ENCODE results near the gene CHGA.

Gene CHGA

DNA sequence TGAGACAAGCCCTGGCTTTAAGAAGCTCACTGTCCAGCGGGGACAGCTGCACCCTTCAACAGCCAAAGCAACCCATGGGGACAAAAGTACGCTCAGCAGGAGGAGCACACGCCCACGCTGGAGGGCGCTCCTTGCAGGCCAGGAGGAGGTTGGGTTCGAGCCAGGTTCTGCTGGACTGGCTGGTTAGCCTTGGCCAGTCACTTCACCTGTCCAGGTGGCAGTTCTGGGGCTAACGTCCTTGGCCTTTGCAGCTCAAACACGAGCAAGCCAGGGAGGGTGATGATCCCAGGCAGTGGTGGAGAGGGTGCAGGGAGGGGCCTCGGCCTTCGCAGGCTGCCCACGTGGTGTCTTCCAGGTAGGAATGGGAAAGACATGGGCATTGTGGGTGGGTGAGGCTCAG is 13.1 kb downstream of the CHGA start:
- no peaks in the 10 kb centered on the region for H3K9me3 Mint-ChIP-seq
- no peak overlapping the region for H3K27ac Mint-ChIP-seq (ENCODE audit: low read depth)
- DNase-seq (ENCODE audit: low spot score in 2 of 2) = no peak
- no peaks in the 10 kb centered on the region for H3K4me1 Mint-ChIP-seq
- H3K27me3 Mint-ChIP-seq = no peaks in the 10 kb centered on the region
- ATAC-seq (replicated peaks; ENCODE audit: extremely low read depth, poor library complexity, severe bottlenecking) = no peak
- peaks cover 1% of the 10 kb centered on the region for H3K36me3 Mint-ChIP-seq (ENCODE audit: insufficient read depth)
- no peak overlapping the region for H3K4me3 Mint-ChIP-seq

DNA sequence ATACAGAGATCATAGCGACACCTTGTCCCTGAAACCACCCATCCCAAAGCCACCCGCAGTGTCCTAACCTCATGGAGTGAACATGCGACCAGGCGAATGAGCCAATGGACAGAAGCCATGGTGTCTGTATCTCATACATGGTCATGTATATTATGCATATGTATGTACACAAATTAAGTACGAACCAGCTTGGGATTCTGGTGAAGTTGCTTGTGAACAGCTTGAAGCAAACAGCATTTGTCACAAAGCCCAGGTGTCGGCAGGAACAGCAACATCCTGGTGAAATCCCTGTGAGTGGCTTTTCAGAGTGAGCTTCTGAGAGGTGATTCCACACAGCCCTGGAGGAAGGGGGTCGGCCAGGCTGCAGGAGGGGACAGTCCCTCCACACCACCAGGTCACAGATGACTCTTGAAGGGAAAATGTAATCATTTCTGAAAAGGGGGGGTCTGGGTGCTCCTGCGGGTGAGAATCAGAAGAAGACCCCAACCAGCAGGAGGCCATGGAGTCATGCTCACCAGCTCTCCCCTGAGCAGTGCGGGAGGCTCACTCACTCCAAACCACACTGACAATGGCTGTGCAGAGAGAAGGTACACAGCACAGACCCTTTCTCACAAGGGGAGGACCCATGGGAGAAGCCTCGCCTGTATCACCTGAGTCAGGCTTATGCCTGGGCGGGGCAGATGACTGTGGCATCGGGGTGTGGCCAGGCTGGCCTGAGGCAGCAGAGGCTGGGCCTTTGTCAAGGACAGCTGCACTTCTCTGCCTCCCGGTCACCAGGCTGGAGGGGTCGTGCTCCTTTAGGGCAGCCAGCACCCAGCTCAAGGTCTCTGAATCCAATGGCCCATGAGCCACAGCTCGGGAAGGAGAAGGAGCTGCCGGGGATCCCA is 14.3 kb downstream of the CHGA start:
- H3K4me1 Mint-ChIP-seq = no peaks in the 10 kb centered on the region
- no peaks in the 10 kb centered on the region for H3K9me3 Mint-ChIP-seq
- no peak overlapping the region for H3K27ac Mint-ChIP-seq (ENCODE audit: low read depth)
- H3K36me3 Mint-ChIP-seq (ENCODE audit: insufficient read depth) = peaks cover 5% of the 10 kb centered on the region
- H3K27me3 Mint-ChIP-seq = no peaks in the 10 kb centered on the region
- DNase-seq (ENCODE audit: low spot score in 2 of 2) = no peak
- H3K4me3 Mint-ChIP-seq = no peak overlapping the region
- ATAC-seq (replicated peaks; ENCODE audit: extremely low read depth, poor library complexity, severe bottlenecking) = no peak

DNA sequence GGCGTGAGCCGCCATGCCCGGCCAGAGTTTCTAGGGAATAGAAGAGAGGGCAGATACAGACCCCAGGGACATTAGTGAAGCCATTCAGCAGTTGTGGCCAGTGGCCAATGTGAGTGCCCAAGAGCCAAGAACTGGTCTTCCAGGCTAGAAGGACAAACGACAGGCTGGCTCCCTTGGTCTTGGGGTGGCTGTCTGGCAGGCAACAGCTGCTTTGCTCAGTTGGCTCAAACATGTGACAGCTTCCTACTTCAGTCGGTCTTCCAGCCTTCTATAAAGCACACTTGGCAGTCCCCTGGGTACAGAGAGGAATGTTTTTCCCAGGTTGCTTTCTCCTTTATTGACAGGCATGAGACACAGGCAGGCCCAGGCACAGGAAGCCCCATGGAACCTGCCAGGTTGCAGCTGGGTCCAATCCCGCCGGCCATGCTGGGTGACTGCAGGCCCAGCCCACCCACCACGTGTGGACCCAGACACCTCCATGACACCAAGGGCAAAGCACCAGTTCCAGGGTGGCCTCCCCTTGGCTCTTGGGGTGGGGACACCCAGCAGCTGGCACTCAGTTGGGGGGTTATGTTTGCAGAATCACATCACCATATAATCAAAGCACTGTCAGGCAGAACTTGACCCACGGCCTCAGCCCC is 15.4 kb downstream of the CHGA start:
- no peak overlapping the region for H3K4me3 Mint-ChIP-seq
- H3K4me1 Mint-ChIP-seq = no peaks in the 10 kb centered on the region
- H3K9me3 Mint-ChIP-seq = no peaks in the 10 kb centered on the region
- no peak for ATAC-seq (replicated peaks; ENCODE audit: extremely low read depth, poor library complexity, severe bottlenecking)
- no peak for DNase-seq (ENCODE audit: low spot score in 2 of 2)
- peaks cover 10% of the 10 kb centered on the region for H3K36me3 Mint-ChIP-seq (ENCODE audit: insufficient read depth)
- H3K27me3 Mint-ChIP-seq = no peaks in the 10 kb centered on the region
- no peak overlapping the region for H3K27ac Mint-ChIP-seq (ENCODE audit: low read depth)

DNA sequence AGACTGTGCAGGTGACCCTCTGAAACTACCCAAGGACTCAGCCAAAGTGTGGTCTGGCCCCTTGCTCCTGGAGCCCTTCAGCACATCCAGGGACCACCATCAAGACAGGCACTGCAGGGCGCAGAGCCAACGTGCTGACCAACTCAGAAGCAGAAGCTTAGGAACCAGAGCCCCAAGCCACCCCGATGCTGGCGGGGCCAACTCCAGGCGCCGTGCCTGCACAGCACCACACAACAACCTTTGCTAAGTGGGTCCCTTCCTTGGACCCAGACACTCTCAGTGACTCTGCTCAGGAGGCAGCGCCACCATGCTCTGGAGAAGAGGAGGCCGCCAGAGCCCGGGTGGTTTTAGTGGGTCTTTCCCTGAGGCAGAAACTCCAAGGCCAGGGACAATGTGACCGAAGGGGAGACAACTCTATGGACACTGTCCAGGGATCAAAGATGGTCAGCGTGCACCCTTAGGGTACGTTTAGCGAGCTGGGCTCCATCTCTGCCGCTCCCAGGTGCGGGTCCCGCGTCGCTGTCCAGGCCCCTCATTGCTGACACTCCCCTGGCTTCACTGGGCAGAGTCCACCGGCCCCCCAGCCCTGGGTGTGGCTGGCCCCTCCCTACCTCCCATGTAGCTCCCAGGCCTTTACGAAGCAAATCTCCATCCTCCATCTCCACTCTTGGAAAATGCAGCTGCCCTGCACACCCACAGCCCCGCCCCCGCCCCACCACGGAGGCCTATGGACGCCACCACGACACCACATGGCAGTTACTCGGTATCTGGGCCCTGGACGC is 16.1 kb downstream of the CHGA start:
- Mint-ChIP-seq H3K36me3 (ENCODE audit: insufficient read depth) (peaks cover 10% of the 10 kb centered on the region), H3K9me3 (no peaks in the 10 kb centered on the region), H3K27me3 (no peaks in the 10 kb centered on the region), H3K4me3 (no peak overlapping the region), H3K4me1 (no peaks in the 10 kb centered on the region), H3K27ac (ENCODE audit: low read depth) (no peak overlapping the region)
- ATAC-seq (replicated peaks; ENCODE audit: extremely low read depth, poor library complexity, severe bottlenecking) (no peak), DNase-seq (ENCODE audit: low spot score in 2 of 2) (no peak)

DNA sequence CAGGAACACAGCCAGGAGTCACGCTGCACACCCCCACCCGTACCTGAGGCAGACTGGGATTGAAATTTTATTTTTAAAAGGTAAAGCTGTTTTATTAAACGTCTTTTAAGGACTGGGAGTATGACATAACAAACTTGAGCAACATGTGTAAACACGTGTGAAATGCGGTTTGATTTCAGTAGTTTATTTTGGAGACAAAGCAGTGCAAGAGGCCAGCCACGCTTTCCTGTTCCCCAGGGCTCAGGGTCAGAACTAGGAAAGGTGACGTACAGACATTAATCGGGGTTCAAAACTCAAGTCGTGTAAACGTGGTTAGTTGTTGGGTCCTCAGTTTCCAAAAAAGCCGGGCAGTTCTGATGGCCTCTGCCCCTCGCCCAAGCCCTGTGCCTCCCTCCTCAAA is 16.7 kb downstream of the CHGA start:
- H3K4me1 Mint-ChIP-seq = no peaks in the 10 kb centered on the region
- H3K27ac Mint-ChIP-seq (ENCODE audit: low read depth) = no peak overlapping the region
- DNase-seq (ENCODE audit: low spot score in 2 of 2) (no peak), ATAC-seq (replicated peaks; ENCODE audit: extremely low read depth, poor library complexity, severe bottlenecking) (no peak)
- no peak overlapping the region for H3K4me3 Mint-ChIP-seq
- H3K27me3 Mint-ChIP-seq = no peaks in the 10 kb centered on the region
- H3K9me3 Mint-ChIP-seq = no peaks in the 10 kb centered on the region
- H3K36me3 Mint-ChIP-seq (ENCODE audit: insufficient read depth) = peaks cover 12% of the 10 kb centered on the region

DNA sequence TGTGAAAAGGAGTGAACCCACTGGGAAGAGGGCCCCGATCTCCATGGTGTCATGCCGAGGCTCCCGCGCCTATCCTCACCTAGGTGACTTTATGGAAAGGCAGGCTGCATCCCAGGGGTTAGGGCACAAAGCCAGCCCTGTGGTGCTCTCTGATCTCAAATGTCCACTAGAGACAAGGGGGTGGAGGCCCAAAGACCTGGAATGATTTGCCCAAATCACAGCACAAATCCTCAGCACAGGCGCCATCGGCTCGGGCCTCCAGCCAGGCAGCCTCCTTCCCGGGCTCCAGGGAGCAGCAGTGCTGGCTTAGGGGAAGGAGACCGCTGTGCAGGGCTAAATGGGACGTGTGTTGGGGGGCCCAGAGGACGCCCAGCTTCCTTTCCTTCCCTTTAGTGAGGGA is 17.6 kb downstream of the CHGA start:
- DNase-seq (ENCODE audit: low spot score in 2 of 2) (no peak), ATAC-seq (replicated peaks; ENCODE audit: extremely low read depth, poor library complexity, severe bottlenecking) (no peak)
- Mint-ChIP-seq H3K27me3 (no peaks in the 10 kb centered on the region), H3K27ac (ENCODE audit: low read depth) (no peak overlapping the region), H3K36me3 (ENCODE audit: insufficient read depth) (peaks cover 12% of the 10 kb centered on the region), H3K9me3 (no peaks in the 10 kb centered on the region), H3K4me3 (no peak overlapping the region), H3K4me1 (no peaks in the 10 kb centered on the region)

DNA sequence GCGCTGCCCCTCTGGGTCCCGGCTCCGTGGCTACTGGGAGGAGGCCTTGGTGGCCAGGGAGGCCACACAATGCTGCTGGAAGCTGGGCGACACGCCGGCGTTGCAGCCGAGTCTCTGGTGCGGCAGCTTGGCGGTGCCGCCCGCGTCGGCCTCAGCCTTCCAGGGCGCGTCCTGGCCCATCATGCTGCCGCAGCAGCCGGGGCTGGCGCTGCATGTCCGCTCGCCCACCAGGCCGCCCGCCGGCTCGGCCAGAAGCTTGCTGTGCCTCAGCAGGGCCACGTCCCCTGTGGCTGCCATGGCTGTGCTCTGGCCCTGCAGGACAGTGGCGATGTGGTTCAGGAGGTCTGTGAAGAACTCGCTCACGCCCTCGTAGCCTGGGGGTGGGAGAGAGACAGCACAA is 18.6 kb downstream of the CHGA start:
- Mint-ChIP-seq H3K27me3 (no peaks in the 10 kb centered on the region), H3K4me3 (peak overlapping the region; percentile 32), H3K27ac (ENCODE audit: low read depth) (no peak overlapping the region), H3K36me3 (ENCODE audit: insufficient read depth) (peaks cover 12% of the 10 kb centered on the region), H3K9me3 (no peaks in the 10 kb centered on the region), H3K4me1 (no peaks in the 10 kb centered on the region)
- ATAC-seq (replicated peaks; ENCODE audit: extremely low read depth, poor library complexity, severe bottlenecking) (no peak), DNase-seq (ENCODE audit: low spot score in 2 of 2) (no peak)

DNA sequence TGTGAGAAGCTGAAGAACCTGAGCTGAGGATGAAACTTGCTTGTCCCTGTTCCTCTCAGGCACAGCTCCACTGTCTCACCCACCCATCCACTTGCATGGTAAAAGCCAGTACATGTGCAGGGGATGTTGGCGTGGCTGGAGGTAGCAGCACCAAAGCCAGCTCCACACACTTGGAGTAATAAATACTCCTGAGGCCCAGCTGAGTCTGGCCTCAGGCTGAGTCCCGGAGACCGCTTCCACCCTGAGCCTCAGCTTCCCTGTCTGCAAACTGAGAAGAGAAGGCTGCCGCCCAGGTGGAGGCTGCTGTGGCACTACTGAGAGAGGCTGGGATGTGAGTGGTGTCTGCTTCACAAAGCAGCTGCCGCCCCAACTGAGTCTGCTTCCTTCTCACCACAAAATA is 19.2 kb downstream of the CHGA start:
- Mint-ChIP-seq H3K36me3 (ENCODE audit: insufficient read depth) (peaks cover 12% of the 10 kb centered on the region), H3K27ac (ENCODE audit: low read depth) (no peak overlapping the region), H3K4me1 (no peaks in the 10 kb centered on the region), H3K9me3 (no peaks in the 10 kb centered on the region), H3K27me3 (no peaks in the 10 kb centered on the region), H3K4me3 (no peak overlapping the region)
- DNase-seq (ENCODE audit: low spot score in 2 of 2) (no peak), ATAC-seq (replicated peaks; ENCODE audit: extremely low read depth, poor library complexity, severe bottlenecking) (no peak)

DNA sequence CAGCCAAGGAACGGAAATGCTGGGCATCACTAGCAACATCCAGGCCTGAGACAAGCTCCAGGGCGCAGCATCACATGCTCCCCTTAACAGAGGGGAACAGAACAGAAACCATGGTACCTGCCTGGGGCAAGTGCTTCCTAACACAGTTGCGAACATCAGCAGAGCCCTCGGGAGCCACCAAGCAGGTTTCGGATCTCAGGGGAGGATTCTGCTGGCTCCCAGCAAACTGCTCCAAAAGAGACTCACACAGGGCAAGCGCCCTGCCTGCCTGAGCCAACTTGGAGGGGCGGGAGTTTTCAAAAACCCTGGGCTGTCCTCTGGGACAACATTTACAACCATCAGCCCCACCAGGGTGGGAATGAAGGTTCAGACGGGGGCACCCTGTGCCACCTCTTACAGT is 19.6 kb downstream of the CHGA start:
- Mint-ChIP-seq H3K9me3 (no peaks in the 10 kb centered on the region), H3K27ac (ENCODE audit: low read depth) (no peak overlapping the region), H3K4me1 (no peaks in the 10 kb centered on the region), H3K36me3 (ENCODE audit: insufficient read depth) (peaks cover 12% of the 10 kb centered on the region), H3K4me3 (no peak overlapping the region), H3K27me3 (no peaks in the 10 kb centered on the region)
- DNase-seq (ENCODE audit: low spot score in 2 of 2) = no peak
- ATAC-seq (replicated peaks; ENCODE audit: extremely low read depth, poor library complexity, severe bottlenecking) = no peak

DNA sequence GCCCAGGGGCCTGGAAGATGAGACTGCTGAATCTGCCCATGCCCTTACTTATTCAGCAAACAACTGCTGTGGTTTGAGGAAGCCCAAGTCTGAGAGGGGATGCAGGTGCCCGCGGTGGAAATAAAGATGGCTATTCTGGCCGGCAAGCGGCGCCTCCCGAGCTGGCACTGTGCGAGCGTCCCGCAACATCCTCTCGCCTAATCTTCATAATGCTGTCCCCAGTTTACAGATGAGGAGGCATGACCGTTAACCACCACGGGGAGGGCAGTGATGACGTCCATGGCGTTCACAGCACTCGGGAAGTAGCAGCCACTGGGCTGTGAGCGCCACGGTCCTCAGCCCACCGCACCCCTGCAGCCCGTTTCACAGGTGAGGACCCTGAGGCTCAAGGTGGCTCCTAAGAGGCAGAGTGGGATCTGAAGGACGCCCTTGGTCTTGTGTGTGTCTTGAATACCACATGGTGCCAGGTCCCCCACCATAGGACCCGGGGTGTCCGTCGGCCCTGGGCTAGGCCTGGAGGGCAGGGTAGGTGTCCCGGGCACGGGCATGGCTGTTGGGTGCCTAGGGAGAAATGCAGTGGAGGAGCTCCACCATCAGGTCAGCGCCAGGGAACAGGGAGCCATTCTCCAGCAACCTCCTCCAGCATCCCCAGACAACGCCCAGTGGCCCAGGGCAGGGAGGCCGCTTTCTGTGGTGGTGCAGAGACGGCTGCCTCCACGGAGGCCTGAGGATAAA is 20.2 kb downstream of the CHGA start:
- no peaks in the 10 kb centered on the region for H3K4me1 Mint-ChIP-seq
- DNase-seq (ENCODE audit: low spot score in 2 of 2) (no peak), ATAC-seq (replicated peaks; ENCODE audit: extremely low read depth, poor library complexity, severe bottlenecking) (no peak)
- no peak overlapping the region for H3K4me3 Mint-ChIP-seq
- no peaks in the 10 kb centered on the region for H3K9me3 Mint-ChIP-seq
- no peak overlapping the region for H3K27ac Mint-ChIP-seq (ENCODE audit: low read depth)
- no peaks in the 10 kb centered on the region for H3K27me3 Mint-ChIP-seq
- peaks cover 12% of the 10 kb centered on the region for H3K36me3 Mint-ChIP-seq (ENCODE audit: insufficient read depth)

DNA sequence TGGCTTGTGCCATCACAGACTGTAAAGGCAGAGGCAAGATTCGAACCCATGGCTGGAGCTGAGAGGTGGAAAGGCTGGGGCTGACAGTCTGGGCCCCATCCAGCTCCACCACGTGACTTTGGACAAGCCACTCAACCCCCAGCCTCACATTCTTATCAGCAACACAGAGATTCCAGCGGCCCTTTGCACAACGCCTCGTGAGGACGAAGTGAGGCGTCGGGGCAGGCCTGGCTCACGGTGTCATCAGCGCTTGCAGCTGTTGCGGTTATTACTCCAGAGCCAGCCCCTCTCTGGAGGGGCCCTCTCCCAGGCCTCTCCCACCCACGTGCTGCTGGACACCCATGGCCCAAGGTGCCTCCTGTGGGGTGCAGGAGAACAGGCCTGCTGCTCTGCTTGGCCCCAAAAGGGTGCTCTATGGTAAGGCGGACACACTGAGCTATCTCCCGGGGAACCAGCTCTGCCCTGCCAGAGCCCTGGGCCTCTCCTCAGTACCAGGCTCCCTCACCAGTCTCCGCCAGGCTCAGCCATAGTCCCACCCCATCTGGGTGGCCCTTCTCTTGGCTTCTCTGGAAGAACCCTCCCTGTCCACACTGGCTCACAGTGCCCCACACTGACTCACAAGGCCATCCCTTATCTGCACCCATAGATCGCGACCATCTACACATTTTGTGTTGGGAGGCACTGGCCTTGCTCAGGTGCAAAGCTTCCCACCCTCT is 21.1 kb downstream of the CHGA start:
- Mint-ChIP-seq H3K27ac (ENCODE audit: low read depth) (no peak overlapping the region), H3K27me3 (no peaks in the 10 kb centered on the region), H3K4me1 (no peaks in the 10 kb centered on the region), H3K36me3 (ENCODE audit: insufficient read depth) (peaks cover 13% of the 10 kb centered on the region), H3K4me3 (no peak overlapping the region), H3K9me3 (no peaks in the 10 kb centered on the region)
- no peak for ATAC-seq (replicated peaks; ENCODE audit: extremely low read depth, poor library complexity, severe bottlenecking)
- no peak for DNase-seq (ENCODE audit: low spot score in 2 of 2)

DNA sequence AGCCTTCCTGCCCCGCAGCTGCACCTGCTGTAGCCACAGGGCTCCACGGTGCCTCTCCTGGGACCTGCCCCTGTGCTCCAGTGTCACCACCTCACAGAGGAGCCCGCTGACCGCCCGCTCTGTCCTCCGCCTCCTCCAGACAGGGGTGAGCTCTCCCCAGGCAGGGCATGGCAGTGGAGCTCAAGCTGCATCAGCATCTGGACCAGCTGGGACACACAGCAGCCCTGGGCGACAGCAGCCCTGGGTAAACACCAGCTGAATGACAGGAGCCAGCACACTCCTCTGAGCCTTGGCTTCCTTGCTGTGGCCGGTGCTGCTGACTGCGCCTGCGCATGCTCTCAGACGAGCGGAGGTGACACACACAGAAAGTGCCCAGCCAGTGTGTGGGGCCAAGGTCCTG is 22.0 kb downstream of the CHGA start:
- no peaks in the 10 kb centered on the region for H3K4me1 Mint-ChIP-seq
- H3K27ac Mint-ChIP-seq (ENCODE audit: low read depth) = no peak overlapping the region
- no peaks in the 10 kb centered on the region for H3K27me3 Mint-ChIP-seq
- H3K9me3 Mint-ChIP-seq = no peaks in the 10 kb centered on the region
- H3K4me3 Mint-ChIP-seq = no peak overlapping the region
- H3K36me3 Mint-ChIP-seq (ENCODE audit: insufficient read depth) = peaks cover 16% of the 10 kb centered on the region
- no peak for ATAC-seq (replicated peaks; ENCODE audit: extremely low read depth, poor library complexity, severe bottlenecking)
- DNase-seq (ENCODE audit: low spot score in 2 of 2) = no peak
